ENCODE data around the gene CTNNBIP1.
"Not testable (repeated sequence)": the region's sequence is repeated elsewhere in the genome, so short reads cannot be mapped to it uniquely, and the experiment has no call there.

CTNNBIP1 gene

GRCh38 chr1:9805006-9805508 lies 105.0 kb downstream of the CTNNBIP1 start:
- DNase-seq (ENCODE audit: low spot score), result no peak

- DNase-seq (ENCODE audit: low spot score), result not testable (repeated sequence)
These were observed 106.8 kb downstream of the CTNNBIP1 start for GRCh38 chr1:9803003-9803918.

- no peak for DNase-seq (ENCODE audit: low spot score)
These were observed 108.2 kb downstream of the CTNNBIP1 start for GRCh38 chr1:9801909-9802308.
